Activated CD4-positive, alpha-beta T cell treated with anti-CD3 and anti-CD28 coated beads for 4 hours (primary cell): ENCODE measurements around the gene DEGS1.
"Not testable (repeated sequence)": the region's sequence is repeated elsewhere in the genome, so short reads cannot be mapped to it uniquely, and the experiment has no call there.

Source experiments
- DNase-seq, 2 donors: peaks; one replicate each; pipeline ENCODE4 v3.0.0-alpha.2; 2020

The DEGS1 gene

DNA sequence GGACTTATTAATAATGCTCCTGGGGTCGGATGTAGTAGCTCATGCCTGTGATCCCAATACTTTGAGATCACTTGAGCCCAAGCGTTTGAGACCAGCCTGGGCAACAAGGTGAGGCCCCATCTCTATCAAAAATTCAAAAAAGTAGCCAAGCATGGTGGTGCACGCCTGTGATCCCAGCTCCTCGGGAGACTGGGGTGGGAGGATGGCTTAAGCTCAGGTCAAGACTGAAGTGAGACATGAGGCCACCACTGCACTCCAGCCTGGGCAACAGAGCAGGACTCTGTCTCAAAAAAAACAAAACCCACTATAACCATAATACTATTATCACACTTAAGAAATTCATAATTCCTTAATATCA, 1.6 kb upstream of the DEGS1 start:
- no peak for DNase-seq

DNA sequence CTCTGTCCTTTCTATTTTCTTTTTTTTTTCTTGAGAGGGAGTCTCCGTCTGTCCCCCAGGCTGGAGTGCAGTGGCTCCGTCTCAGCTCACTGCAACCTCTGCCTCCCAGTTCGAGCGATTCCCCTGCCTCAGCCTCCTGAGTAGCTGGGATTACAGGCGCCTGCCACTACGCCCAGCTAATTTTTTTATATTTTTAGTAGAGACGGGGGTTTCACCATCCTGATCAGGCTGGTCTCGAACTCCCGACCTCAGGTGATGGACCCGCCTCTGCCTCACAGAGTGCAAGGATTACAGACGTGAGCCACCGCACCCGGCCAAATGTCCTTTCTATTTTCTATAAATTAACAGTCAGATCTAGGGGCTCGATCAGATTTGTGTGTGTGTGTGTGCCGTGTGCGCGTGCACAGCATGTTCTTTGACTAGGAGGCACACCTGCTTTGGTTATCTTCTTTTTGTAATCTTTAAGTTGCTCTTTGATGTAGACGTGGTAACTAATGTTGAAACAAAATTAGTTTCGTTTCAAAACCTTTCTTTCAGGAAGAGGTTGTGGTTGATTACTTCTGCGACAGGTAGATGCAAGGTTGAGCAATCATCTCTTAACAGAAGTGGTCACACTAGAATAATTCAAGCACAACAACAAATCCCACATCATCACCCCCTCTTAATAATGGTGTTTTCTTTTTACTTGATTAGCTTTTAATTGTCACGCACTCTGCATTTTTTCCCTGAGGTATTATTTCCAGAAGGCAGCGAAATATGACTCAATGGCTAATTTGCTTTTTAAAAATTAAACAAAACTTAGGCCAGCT, 779 bp upstream of the DEGS1 start:
- peak; percentile 30 to 35 for DNase-seq

DNA sequence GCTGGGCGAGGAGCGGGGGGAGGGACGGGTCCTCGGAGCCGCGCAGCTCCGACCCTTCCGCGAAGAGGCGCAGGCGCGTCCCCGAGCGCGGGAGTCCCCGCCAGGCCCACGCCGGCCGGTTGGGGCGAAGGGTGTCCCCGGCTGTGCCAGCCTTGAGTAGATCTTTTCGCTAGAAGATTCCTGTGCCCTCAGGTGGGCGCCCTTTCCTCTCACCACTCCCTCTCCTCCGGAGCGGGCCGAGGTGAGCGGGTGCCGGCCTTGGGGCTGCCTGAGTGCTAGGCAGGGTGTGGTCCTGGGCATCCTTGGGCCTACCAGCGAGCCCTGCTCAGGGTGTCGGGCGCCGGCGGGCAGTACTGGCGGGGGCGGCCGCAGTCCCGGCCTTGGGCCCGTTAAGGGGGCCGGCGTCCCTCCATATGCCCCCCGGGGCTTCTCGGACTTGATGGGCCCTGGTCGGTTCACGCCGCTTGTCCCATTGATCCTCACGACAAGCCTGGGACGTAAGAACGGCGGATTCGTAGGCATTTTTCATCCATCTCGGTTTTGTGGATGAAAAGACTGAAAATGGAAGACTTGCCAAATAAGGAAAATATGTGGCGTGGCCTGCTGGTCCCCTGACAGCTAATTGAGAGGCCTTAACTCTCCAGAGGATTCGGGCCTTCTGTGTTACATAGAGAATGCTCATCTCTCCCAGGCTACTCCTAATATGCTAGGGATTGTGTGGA, 712 bp downstream of the DEGS1 start:
- DNase-seq, result peak; percentile 48 to 65

DNA sequence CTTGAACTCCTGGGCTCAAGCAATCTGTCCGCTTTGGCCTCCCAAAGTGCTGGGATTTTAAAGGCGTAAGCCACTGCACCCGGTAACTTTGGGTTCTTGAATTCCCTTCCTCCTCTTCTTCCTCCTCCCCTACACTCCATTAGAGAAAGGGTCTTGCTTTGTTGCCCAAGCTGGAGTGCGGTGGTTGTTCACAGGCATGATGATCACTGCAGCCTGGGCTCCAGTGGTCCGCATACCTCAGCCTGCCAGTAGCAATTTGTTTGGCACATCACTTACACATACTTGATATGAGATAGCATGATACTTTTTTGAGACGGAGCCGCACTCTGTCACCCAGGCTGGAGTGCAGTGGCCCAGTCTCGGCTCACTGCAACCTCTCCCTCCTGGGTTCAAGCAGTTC, 2.2 kb downstream of the DEGS1 start:
- DNase-seq, result no peak

DNA sequence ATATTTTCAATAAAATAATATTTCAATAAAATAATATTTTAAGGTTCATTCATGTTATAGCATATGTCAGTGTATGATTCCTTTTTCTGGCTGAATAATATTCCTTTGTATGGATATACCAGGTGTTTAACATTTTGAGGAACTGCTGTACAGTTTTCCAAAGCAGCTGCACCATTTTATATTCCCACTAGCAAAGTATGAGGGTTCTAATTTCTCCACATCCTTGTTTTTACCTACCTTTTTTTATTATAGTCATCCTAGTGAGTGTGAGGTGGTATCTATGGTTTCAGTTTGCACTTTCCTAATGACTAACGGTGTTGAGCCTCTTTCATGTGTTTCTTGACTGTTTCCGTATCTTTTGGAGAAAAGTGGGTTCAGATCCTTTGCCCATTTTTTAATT, 5.2 kb downstream of the DEGS1 start:
- no peak for DNase-seq

DNA sequence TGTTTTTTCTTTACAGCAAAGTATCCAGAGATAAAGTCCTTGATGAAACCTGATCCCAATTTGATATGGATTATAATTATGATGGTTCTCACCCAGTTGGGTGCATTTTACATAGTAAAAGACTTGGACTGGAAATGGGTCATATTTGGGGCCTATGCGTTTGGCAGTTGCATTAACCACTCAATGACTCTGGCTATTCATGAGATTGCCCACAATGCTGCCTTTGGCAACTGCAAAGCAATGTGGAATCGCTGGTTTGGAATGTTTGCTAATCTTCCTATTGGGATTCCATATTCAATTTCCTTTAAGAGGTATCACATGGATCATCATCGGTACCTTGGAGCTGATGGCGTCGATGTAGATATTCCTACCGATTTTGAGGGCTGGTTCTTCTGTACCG, 6.5 kb downstream of the DEGS1 start:
- DNase-seq, result no peak

DNA sequence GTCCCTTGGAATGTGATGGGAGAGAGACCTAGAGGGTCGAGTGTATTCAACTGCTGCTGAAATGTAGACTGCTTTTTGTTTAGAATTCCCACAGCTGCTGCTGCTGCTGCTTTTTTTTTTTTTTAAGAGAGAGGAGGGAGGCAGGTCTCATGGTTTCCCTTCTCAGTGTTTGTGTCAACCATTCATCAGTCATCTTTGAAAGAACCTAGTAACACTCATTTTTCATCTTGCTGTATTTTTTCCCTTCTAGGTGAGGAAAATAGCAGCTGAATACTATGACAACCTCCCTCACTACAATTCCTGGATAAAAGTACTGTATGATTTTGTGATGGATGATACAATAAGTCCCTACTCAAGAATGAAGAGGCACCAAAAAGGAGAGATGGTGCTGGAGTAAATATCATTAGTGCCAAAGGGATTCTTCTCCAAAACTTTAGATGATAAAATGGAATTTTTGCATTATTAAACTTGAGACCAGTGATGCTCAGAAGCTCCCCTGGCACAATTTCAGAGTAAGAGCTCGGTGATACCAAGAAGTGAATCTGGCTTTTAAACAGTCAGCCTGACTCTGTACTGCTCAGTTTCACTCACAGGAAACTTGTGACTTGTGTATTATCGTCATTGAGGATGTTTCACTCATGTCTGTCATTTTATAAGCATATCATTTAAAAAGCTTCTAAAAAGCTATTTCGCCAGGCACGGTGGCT, 9.2 kb downstream of the DEGS1 start:
- no peak for DNase-seq

DNA sequence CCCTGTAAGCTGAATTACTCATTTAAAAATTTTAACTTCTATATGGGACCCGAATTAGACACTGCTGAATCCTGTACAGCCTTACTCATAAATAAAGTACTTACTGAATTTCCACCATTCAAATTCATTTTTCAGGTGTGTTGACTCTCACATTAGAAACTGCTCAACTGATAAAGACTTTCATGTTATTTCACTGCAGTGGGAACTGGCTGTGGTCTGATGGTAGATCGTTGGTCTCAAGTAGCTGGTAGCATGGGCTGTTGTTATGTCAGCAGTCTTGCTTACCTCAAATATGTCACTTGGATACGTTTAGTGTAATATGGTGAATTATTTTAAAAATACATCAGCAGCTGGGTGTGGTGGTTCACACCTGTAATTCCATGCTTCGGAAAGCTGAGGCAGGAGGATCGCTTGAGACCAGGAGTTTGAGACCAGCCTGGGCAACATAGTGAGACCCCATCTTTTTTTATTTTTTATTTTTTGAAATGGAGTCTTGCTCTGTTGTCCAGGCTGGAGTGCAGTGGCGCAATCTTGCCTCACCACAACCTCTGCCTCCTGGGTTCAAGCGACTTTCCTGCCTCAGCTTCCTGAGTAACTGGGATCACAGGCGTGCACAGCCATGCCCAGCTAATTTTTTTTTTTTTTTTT, 10.4 kb downstream of the DEGS1 start:
- no peak for DNase-seq

DNA sequence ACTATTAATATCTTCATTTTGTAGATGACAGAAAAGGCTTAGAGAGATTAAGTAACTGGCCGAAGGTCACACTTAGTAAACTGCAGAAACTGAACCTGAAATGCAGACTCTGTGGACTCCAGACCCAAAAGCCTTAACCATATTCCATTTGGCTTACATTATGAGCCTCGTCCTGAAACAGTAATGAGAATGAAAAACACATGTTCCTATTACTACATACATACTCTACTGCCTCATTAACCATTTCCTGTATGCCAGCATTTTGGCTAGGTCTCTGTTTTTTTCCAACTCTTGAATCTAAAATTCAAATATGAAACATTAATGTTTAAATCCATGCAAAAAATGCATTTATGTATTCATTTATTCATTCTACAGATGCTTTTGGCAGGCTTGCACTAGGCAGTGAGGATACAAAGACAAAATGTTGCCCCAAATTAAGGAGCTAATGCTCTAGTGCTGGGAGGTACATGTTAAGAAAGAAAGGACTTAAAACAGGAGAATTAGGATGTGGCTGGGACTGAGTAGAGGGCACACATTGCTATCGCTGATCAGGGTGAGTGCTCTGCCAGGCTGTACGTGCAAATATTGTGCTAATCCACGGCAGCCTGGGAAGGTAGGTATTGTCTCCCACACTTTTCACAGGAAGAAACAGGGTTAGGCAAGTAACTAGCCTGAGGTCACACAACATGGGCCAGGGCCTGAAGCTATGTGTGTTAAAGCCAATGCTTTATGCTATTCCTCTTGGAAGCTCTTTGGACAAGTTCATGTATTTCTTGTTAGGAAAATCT, 14.0 kb downstream of the DEGS1 start:
- DNase-seq, result no peak

DNA sequence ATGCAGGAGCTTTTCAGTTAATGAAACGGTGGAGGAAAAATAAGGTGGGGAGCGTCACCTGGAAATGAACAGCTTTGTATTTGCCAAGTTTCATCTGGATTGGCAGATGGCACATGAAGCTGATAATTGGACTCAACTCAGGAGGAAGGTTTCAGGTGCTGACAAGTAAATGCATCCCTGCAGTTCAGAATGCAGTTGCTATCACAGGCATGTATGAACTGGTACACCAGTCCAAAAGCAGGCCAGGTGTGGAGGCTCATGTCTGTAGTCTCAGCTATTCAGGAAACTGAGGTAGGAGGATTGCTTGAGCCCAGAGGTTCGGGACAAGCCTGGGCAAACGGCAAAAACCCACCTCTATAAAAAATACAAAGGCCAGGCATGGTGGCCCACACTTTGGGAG, 15.5 kb downstream of the DEGS1 start:
- DNase-seq, result no peak

DNA sequence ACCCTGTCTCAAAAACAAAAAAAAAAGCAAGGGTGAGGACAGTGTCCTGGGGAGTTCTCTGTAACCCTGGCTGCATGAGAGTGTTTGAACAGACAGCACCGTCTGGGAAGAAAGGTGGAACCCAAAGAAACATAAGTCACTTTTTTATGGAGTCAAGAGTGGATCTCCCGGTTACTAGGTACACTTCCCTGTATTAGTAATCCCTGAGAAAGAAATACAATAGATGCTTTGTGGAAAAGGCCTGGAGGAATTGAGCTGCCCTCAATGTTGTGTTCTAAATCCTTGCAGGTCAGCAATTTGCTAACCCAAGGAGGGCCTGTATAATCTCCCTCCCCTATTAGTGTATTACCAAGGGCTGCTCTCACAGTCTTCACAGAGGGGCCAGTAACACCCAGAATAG, 16.6 kb downstream of the DEGS1 start:
- DNase-seq, result no peak

DNA sequence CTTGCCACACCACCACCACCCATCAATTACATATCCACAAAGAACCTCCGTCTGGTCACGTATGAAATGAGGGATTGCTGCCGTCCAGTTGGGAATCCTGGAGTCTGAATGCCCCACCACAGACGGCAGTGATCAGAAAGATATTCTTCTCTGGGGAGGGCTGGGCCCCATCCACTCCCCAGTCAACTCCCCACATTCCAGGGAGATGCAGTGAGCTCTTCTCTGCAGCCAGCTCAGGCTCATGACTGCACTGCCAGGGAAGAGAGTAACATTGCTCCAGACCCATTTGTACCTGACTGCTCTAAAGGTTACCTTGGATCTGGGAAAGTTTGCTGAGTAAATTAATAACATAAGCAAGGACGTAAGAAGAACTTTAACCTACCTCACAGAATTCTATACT, 18.3 kb downstream of the DEGS1 start:
- no peak for DNase-seq

DNA sequence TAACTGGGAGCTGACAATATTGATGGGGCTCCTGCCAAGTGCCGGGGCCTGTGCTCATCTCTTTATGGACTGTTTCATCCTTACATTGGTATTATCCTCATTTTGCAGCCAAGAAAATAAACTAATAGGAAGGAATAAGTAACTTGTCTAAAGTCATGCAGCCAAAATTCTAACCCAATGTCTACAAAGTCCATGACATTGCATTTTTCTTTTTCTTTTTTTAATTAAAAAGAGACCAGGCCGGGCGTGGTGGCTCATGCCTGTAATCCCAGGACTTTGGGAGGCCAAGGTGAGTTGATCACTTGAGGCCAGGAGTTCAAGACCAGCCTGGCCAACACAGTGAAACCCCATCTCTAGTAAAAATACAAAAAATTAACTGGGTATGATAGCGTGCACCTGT, 18.8 kb downstream of the DEGS1 start:
- DNase-seq, result no peak

DNA sequence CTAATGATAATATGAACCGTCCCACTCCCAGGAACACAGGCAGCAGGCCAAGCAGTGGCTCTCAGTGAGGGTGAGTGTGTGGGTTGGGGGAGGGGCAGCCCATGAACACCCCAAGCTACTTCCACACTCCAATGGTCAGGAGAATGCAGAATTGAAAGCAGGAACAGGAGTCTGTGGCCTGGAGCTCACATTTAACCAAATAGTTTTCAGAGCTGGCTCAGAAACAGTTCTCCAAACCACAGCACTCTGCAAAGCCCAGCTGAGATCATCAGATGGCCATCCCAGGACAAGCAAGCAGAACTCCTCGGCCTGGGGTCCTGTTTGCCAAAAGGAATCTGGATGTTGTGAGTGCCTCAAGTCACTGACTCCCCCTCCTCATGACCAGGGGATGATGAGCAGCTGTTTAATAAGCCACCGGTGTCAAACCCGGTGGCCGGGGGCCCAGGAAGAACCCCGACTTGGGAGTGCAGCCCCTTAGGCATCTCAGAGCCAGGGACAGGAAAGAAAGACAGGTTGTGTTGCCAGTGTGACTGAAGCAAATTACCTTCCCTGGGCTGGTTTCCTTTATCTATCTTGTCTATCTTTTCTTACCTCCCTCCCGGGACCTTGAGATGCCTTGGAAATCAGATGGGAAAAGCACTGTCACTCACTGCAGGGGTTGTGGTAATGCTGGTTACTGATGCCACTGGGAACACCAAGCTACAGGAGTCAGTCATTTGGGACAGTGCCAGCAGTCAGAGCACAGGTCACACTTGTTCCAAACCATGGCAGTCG, 20.4 kb downstream of the DEGS1 start:
- DNase-seq, result no peak

DNA sequence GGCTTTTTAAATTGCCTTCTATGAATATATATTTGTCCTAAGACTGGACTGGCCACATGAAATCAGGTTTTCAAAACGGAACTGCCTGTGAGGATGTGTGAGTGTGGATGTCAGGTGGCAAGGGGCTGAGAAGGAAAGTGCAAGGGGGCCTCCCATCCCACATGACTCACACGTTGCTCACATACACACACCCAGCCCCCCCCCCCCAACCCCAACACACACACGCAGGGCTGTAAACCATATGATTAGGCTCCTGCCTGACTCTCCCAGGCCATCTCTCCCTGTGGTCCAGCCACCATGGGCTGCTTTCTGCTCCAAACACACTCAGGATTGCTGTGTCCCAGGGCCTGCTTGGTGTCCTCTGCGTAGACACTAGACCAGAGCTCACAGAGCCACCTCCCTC, 22.4 kb downstream of the DEGS1 start:
- peak; percentile 8 to 14 for DNase-seq

DNA sequence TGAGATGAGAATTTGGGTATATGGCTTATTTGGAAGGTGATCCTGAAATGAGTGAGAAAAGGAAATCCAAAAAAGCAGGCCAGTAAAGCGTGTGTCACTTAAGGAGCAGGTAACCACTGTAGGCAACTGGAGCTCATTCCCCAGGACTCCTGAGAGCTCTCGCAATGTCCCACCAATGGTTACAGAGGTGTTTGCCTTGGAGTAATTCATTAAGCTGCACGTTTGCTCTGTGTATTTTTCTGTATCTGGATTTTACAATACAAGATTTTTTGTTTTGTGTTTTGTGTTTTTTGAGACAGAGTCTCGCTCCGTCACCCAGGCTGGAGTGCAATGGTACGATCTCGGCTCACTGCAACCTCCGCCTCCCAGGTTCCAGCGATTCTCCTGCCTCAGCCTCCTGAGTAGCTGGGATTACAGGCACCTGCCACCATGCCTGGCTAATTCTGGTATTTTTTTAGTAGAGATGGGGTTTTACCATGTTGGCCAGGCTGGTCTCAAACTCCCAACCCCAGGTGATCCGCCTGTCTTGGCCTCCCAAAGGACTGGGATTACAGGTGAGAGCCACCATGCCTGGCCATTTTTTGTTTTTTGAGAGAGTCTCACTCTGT, 23.0 kb downstream of the DEGS1 start:
- DNase-seq, result not testable (repeated sequence)

DNA sequence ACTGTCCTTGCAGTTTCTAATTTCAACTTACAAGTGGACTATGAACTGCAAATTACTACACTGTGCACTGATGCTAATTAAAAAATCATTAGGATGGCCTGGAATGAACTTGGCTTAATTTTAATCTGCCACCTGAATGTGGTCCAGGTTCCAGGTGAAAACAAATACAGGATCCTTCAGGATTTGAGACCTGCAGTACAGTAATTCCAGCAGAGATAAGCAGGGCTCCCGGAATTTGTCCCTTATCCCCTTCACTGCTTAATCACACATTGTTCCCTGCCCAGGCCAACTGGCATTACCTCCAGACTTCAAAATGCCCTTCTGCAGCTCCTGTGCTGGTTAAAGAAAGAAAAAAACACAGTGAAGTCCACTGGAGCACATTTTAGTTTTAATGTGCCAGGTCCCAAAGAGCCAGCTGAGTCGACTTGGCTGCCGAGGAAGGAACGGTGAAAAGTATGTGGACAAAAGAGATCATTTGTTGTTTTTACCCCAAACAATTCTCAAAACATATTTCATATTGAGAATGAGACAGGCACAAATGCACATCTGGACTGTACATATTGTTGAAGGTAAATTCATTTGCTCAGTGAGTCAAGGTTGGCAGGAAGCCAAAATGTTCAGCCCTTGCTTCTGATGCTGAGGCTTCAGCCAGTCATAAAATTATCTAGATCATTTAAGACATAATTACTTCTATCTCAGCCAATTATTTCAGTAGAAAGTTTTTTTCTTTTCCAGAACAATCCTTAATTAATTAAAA, 28.3 kb downstream of the DEGS1 start:
- no peak for DNase-seq

DNA sequence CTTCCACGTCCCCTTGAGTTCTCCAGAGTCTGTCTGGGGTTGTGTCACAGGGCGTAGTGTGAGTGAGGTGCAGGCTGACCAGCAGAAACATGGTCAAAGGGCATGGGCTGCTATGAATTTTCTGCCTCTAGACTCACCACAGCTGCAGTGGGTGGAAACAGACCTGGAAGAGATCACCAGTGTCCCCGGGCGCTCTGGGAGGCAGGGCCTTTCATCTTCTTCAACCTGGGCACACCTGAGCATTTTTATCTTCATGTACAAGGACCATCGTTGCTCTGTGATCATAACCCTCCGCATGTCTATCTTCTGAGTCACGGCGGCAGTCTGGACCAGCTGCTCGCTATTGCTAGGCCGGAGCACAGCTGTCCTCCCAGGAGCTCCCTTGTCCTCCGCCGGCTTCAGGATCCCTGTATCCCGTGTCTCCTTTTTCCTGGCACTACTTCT, 29.6 kb downstream of the DEGS1 start:
- DNase-seq, result no peak

DNA sequence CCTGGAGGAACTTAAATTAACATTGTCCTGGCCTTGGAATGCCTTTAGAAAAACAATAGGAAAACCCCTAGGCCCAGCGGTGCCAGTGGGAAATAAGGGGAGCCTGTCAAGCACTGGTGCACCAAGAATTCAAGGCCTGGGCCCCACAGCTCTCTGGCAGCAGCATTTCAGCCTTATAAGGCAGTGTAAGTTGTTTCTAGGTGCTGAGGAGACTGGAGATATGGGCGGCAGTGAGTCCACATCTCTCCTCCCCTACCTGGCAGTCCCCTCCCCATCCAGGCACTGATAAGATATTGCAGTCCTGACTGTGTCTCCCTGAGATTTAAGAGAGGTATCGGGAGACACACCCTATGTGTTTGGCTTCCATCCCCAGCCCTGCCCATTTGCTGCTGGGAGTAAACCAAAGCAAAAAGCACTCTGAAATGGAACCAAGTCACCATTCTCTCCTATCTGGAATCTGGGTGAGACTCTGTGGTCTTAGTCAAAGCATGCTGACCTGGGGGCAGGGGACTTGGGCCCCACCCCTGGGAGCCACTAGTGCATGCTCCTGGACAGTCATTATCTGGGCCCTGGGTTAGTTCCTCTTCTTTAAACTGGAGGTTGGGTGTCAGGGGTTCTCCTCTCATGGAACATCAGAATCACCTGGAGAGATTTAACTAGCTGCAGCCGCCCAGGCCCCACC, 30.5 kb downstream of the DEGS1 start:
- no peak for DNase-seq

DNA sequence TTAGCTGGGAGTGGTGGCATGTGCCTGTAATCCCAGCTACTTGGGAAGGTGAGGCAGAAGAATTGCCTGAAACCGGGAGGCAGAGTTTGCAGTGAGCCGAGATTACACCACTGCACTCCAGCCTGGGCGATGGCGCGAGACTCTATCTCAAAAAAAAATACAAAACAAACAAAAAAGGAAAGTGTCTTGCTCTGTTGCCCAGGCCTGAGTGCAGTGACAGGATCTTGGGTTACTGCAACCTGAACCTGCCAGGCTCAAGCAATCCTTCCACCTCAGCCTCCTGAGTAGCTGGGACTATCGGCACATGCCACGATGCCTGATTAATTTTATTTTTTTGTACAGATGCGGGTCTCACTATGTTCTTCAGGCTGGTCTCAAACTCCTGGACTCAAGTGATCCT, 33.3 kb downstream of the DEGS1 start:
- no peak for DNase-seq
